Activated naive CD8-positive, alpha-beta T cell treated with anti-CD3 and anti-CD28 coated beads, Interleukin-2, amount 10 ng/mL, durations not matched to agents 7 days and 5 days (primary cell): ENCODE results near the gene LAIR1. TPM values are rescaled to one million over a fixed set of nuclear protein-coding genes. Genes with fewer than 3 reads are reported as not detected.
"Not testable (repeated sequence)": the region's sequence is repeated elsewhere in the genome, so short reads cannot be mapped to it uniquely, and the experiment has no call there.

Experiments used
- ATAC-seq: fragments of 150-1000 bp; cut with Tn5 transposase; one replicate; pipeline ENCODE4 v1.10.0; 2021; ENCODE audit warnings: low read depth, moderate library complexity
- POLR2A ChIA-PET: fragments of 350-600 bp; sonication (Branson Sonifier 250); formaldehyde crosslinking; loops from one replicate; lab custom pipeline; 2021; ENCODE audit warnings: antibody characterized with exemption; lab: Charles Lee
- DNase-seq: peaks from one replicate; pipeline ENCODE4 v3.0.0; 2021
- H3K27ac Mint-ChIP-seq: one replicate; pipeline ENCODE4 v1.8.0; 2022; ENCODE audit warnings: mild to moderate bottlenecking, mixed read lengths
- H3K27me3 Mint-ChIP-seq: one replicate; pipeline ENCODE4 v1.8.0; 2022; ENCODE audit warnings: mild to moderate bottlenecking, moderate library complexity, mixed read lengths
- H3K36me3 Mint-ChIP-seq: one replicate; pipeline ENCODE4 v1.8.0; 2021; ENCODE audit warnings: mild to moderate bottlenecking, mixed read lengths
- H3K4me1 Mint-ChIP-seq: one replicate; pipeline ENCODE4 v1.8.0; 2021; ENCODE audit warnings: mixed read lengths
- H3K4me3 Mint-ChIP-seq: one replicate; pipeline ENCODE4 v1.8.0; 2022; ENCODE audit warnings: mild to moderate bottlenecking, moderate library complexity, mixed read lengths
- H3K9me3 Mint-ChIP-seq: one replicate; pipeline ENCODE4 v1.8.0; 2021; ENCODE audit warnings: mixed read lengths
- total RNA-seq, 2 experiments: library from RNA; stranded (reverse); gene quantifications; one replicate each; pipeline ENCODE4 v1.2.3, GENCODE V29; 2021

The LAIR1 gene
- total RNA-seq, 2 experiments from 2014 or later: 75.0 to 79.2 TPM

DNA sequence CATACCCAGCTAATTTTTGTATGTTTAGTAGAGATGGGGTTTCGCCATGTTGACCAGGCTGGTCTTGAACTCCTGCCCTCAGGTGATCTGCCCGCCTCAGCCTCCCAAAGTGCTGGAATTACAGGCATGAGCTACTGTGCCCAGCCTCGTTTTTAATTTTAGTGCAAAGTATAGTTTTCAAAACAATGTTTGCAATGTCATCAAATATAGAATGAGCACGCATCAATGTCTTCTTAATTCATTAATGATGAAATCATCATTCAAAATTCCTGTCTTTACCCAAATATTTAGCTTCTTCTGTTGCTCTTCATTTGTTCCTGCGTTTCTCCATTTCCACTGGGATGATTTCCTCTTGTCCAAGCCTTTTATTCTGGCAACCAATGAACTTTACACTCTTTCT lies 6.7 kb upstream of the LAIR1 start:
- ATAC-seq, H3K36me3 Mint-ChIP-seq, POLR2A ChIA-PET, DNase-seq, H3K27me3 Mint-ChIP-seq, H3K9me3 Mint-ChIP-seq, H3K27ac Mint-ChIP-seq: not testable (repeated sequence)
- peaks cover 59% of the 10 kb centered on the region for H3K4me1 Mint-ChIP-seq
- peak overlapping the region; percentile 27 for H3K4me3 Mint-ChIP-seq

DNA sequence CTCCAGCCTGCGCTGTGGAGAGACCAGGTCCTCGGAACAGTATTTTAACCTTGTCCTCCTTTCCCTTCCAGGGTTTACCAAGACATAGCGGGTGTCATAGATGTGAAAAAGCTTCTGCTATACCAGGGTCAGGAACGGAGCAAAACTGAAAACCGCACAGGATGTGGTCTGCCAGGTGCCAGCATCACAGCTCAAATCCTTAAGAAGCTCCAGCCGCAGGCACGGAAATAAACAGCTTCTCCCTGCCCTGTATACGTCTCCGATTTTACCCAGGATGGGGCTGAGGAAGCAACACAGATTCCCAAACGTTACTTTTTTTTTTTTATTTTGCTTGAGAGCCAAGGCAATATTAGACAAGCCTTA lies 5.7 kb upstream of the LAIR1 start:
- DNase-seq (peak; percentile 60), ATAC-seq (peak; percentile 69)
- POLR2A ChIA-PET, H3K9me3 Mint-ChIP-seq, H3K36me3 Mint-ChIP-seq: not testable (repeated sequence)
- Mint-ChIP-seq H3K27me3 (peaks cover 11% of the 10 kb centered on the region), H3K4me3 (peak overlapping the region; percentile 81), H3K4me1 (peaks cover 54% of the 10 kb centered on the region), H3K27ac (peak overlapping the region; percentile 12)

DNA sequence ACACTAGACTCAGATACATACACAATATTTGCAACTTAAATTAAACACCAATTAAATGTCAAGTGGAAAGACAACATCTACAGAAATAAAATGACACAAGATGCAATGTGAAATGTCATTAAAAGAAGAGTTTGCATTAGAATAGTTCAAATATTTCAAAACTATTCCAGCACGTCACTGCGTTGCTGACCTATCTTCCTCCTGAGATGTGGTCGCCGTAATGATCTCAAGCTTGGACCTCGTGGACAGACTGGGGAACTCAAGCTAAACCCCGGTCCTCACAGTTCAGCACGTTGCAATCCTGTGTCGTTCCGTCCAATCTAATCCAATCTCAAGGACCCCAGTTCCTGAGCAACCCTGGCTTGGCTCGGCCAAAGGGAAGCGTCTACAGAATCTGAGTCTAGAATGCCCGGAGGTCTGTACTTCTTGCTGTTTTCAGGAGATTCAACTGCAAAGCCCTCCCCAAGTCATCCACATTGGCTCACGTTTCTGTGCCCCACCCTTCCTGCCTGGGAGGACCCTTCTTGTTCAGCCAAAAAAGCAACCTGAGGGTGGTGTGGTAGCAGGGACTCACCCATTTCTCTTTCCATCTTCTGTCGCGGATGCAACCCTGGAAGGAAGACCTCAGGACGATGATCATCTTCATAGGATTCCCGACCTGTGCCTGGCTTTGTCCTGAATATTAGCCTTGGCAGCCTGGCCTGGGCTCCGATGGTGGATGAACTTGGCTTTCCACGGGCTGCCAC lies 5.1 kb upstream of the LAIR1 start:
- peak overlapping the region; percentile 81 for H3K4me3 Mint-ChIP-seq
- H3K36me3 Mint-ChIP-seq, H3K9me3 Mint-ChIP-seq, DNase-seq: not testable (repeated sequence)
- POLR2A ChIA-PET: interaction anchor here (1.3 kb wide), 1 partner anchor 9 kb away, joined by 4 read pairs; no protein-coding TSS in a partner anchor
- ATAC-seq: peak; percentile 6
- peak overlapping the region; percentile 30 for H3K27ac Mint-ChIP-seq
- peaks cover 11% of the 10 kb centered on the region for H3K27me3 Mint-ChIP-seq
- peaks cover 52% of the 10 kb centered on the region for H3K4me1 Mint-ChIP-seq

DNA sequence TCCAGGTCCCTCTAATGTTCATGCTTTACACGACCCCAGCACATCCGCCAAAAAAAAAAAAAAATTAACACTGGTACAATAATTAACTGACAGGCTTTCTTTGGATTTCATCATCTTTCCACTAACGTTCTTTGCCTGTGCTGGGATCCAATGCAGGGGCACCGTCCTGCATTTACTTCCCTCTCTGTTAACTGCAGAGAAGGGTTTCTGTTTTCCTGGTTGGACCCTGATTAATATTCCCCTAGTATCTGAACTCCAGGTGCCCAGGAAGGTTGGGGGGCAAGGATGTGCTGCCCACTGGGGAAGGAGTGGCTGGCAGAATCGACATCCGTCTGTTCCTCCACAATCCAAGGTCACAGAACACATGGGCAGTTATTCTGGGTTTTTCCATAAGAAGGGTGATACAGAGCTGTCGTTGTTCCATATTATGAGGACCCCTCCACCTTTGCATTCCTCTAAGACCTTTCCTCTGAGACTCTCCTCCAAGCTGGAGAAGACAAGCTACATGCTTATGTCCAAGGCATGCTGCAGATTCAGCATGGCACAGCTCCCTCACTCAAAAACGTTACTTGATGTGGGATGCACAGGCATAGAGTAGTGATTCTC lies 4.5 kb upstream of the LAIR1 start:
- Mint-ChIP-seq H3K27ac (peak overlapping the region; percentile 37), H3K27me3 (peaks cover 11% of the 10 kb centered on the region), H3K4me3 (peak overlapping the region; percentile 81), H3K9me3 (no peaks in the 10 kb centered on the region), H3K4me1 (peaks cover 48% of the 10 kb centered on the region), H3K36me3 (peaks cover 4% of the 10 kb centered on the region)
- DNase-seq: no peak
- no peak for ATAC-seq
- POLR2A ChIA-PET: interaction anchor here (1.3 to 1.7 kb wide), 2 partner anchors 9 to 19 kb away, joined by 4 to 7 read pairs; no protein-coding TSS in a partner anchor

DNA sequence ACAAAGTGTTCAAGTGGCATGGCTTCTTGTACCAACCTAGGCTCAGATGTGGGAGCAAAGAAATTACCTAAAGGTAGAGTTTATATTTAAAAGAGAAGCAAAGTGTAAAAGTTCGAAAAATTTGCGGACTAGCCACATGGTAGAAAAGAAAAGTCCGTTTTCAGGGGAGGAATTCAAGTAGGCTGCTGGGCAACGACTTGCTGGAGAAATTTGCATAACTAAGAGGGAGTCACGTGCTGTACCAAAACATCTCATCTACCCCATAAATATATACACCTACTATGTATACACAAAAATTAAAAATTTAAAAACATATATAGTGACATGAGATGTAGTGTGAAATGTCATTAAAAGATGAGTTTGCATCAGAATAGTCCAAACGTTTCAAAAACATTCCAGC lies 2.1 kb upstream of the LAIR1 start:
- Mint-ChIP-seq H3K27ac (no peak overlapping the region), H3K4me3 (no peak overlapping the region), H3K4me1 (peaks cover 50% of the 10 kb centered on the region), H3K36me3 (peaks cover 14% of the 10 kb centered on the region), H3K27me3 (peaks cover 9% of the 10 kb centered on the region), H3K9me3 (no peaks in the 10 kb centered on the region)
- no peak for DNase-seq
- ATAC-seq: no peak
- POLR2A ChIA-PET: interaction anchor here (0.7 kb wide), 1 partner anchor 22 kb away, joined by 3 read pairs; no protein-coding TSS in a partner anchor

DNA sequence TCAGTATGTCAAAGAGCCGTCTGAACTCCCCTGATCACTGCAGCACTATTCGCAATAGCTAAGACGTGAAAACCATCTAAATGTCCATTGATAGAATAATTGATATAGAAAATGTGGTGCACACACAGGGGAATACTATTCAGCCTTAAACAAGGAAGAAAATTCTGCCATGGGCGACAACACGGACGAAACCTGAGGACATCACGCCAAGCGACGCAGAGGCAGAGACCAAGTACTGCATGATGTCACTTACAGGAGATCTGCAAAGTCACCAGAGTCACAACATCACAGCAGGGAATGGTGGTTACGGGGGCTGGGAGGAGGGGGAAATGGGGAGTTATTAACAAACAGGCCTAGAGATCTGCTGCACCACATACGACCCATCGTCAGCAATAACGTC lies 1.1 kb upstream of the LAIR1 start:
- H3K27me3 Mint-ChIP-seq, DNase-seq, H3K4me3 Mint-ChIP-seq, ATAC-seq, H3K27ac Mint-ChIP-seq, H3K9me3 Mint-ChIP-seq: not testable (repeated sequence)
- Mint-ChIP-seq H3K36me3 (peaks cover 17% of the 10 kb centered on the region), H3K4me1 (peaks cover 53% of the 10 kb centered on the region)
- POLR2A ChIA-PET: interaction anchor here (1.1 to 5.2 kb wide), 6 partner anchors 9 to 1272 kb away, joined by 3 to 27 read pairs (median 6); partner anchors contain the start of gene PPP6R1

DNA sequence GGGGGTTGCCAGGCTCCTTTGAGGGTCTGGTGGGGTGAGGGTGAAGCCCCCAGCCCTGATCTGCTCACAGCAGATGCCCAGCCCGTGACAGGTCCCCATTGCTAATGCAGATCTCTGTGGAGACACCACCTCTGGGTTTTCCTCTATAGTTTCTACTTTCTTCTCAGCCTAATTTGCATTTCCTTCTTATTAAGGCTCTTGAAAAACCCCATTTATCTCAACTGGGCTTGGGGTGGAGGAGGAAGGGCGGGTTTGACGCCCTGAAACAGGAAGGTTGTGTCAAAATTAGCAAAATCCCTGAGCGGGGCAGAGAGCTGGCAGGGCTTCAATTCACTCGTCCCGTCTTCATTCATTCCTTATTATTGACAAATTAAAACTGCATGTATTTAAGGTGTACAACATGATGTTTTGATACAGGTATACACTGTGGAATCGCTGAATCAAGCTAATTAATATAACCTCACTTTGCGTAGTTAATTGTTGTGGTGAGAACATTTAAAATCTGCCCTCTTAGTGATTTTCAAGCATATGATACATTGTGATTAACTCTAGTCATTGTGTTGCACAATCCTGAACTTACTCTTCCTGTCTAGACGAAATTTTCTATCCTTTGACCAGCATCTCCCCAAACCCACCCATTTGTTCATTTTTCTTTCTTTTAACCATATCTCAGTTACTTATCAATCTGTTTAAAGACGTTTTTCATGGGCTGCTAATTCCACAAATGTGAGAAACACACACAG lies 2.9 kb downstream of the LAIR1 start:
- DNase-seq, H3K9me3 Mint-ChIP-seq, H3K27me3 Mint-ChIP-seq, ATAC-seq: not testable (repeated sequence)
- peak overlapping the region; percentile 89 for H3K27ac Mint-ChIP-seq
- H3K4me1 Mint-ChIP-seq: peaks cover 38% of the 10 kb centered on the region
- POLR2A ChIA-PET: interaction anchor here (5.2 kb wide), 1 partner anchor 26 kb away, joined by 27 read pairs; no protein-coding TSS in a partner anchor
- H3K36me3 Mint-ChIP-seq: peaks cover 20% of the 10 kb centered on the region
- H3K4me3 Mint-ChIP-seq: peak overlapping the region; percentile 93

- peaks cover 27% of the 10 kb centered on the region for H3K36me3 Mint-ChIP-seq
Observed at GRCh38 chr19:54359149-54359820, 5.4 kb downstream of the LAIR1 start.

GRCh38 chr19:54357381-54357780 lies 7.3 kb downstream of the LAIR1 start:
- no peak for DNase-seq
- POLR2A ChIA-PET: interaction anchor here (1.0 to 1.2 kb wide), 2 partner anchors 16 to 31 kb away, joined by 3 to 6 read pairs; no protein-coding TSS in a partner anchor

More at GRCh38 chr19:54359149-54359820, 5.4 kb downstream of the LAIR1 start:
- H3K27me3 Mint-ChIP-seq, H3K4me3 Mint-ChIP-seq, H3K27ac Mint-ChIP-seq, H3K9me3 Mint-ChIP-seq, POLR2A ChIA-PET: not testable (repeated sequence)
- H3K4me1 Mint-ChIP-seq: peaks cover 30% of the 10 kb centered on the region
- peak; percentile 85 for ATAC-seq
- peak; percentile 87 for DNase-seq

DNA sequence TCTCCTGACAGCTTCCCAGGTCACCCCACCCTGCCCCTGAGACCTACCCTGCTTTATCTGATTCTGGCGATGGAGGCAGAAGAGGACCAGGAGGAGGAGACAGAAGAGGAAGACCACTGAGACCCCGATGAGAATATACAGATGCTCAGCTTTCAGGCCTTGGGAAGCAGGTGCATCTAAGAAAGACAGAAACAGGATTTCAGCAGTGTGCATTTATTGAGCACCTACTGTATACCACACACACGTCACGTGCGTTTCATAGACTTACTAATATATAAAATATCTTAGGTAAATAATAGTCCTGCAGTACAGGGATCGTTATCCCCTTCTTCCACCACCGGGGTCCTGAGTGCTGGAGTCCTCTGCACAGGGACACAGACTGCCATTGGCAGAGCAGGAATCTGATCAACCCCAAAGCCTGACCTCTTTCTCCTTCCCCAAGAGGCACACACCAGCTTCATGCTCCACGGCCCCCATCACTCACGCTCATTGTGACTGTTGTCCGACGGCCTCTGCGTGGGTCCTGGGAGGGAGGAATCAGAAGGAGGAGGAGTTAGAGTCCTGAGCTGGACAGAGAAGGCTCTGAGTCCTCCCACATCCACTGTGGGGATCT lies 8.2 kb downstream of the LAIR1 start:
- Mint-ChIP-seq H3K27ac (peak overlapping the region; percentile 38), H3K36me3 (peaks cover 24% of the 10 kb centered on the region), H3K4me3 (no peak overlapping the region), H3K9me3 (no peaks in the 10 kb centered on the region), H3K4me1 (peaks cover 16% of the 10 kb centered on the region), H3K27me3 (no peaks in the 10 kb centered on the region)
- POLR2A ChIA-PET: interaction anchor here (1.0 to 1.2 kb wide), 2 partner anchors 17 to 32 kb away, joined by 3 to 6 read pairs; no protein-coding TSS in a partner anchor
- no peak for DNase-seq
- no peak for ATAC-seq

More at GRCh38 chr19:54357381-54357780, 7.3 kb downstream of the LAIR1 start:
- Mint-ChIP-seq H3K4me1 (peaks cover 25% of the 10 kb centered on the region), H3K27ac (no peak overlapping the region), H3K4me3 (no peak overlapping the region), H3K9me3 (no peaks in the 10 kb centered on the region), H3K27me3 (no peaks in the 10 kb centered on the region), H3K36me3 (peaks cover 24% of the 10 kb centered on the region)
- no peak for ATAC-seq

DNA sequence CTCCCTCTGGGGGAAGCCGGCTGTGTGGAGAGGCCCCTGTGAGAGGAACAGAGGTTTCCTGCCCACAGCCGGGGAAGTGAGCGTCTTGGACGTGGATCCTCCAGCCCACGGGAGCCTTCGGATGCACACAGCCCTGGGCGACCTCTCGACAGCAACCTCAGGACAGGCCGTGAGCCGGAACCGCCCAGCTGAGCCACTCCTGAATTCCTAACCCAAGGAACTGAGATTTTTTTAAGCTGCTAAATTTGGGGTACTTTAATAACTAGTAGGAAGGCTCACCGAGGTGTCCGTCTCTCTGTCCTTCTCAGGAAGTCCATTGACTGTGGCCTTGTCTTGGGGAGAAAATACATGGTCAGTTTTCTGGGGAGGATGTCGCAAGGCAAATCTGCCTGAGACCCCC lies 9.1 kb downstream of the LAIR1 start:
- Mint-ChIP-seq H3K27ac (no peak overlapping the region), H3K27me3 (peaks cover 2% of the 10 kb centered on the region), H3K4me1 (peaks cover 10% of the 10 kb centered on the region), H3K9me3 (no peaks in the 10 kb centered on the region), H3K36me3 (peaks cover 21% of the 10 kb centered on the region), H3K4me3 (no peak overlapping the region)
- no peak for ATAC-seq
- DNase-seq: no peak
- POLR2A ChIA-PET: no interaction called here

GRCh38 chr19:54354761-54355160 lies 10.0 kb downstream of the LAIR1 start:
- Mint-ChIP-seq H3K27me3 (peaks cover 2% of the 10 kb centered on the region), H3K36me3 (peaks cover 21% of the 10 kb centered on the region), H3K9me3 (no peaks in the 10 kb centered on the region), H3K27ac (no peak overlapping the region), H3K4me1 (peaks cover 7% of the 10 kb centered on the region), H3K4me3 (no peak overlapping the region)
- ATAC-seq (no peak), DNase-seq (no peak)
- POLR2A ChIA-PET: no interaction called here
